Measurements from ENCODE around the gene LILRB5. TPM values are rescaled to one million over a fixed set of nuclear protein-coding genes. Genes with fewer than 3 reads are reported as not detected.
"Not testable (repeated sequence)": the region's sequence is repeated elsewhere in the genome, so short reads cannot be mapped to it uniquely, and the experiment has no call there.

Gene LILRB5
- total RNA-seq, 1 experiment from 2014 or later = 0.07 TPM

DNA sequence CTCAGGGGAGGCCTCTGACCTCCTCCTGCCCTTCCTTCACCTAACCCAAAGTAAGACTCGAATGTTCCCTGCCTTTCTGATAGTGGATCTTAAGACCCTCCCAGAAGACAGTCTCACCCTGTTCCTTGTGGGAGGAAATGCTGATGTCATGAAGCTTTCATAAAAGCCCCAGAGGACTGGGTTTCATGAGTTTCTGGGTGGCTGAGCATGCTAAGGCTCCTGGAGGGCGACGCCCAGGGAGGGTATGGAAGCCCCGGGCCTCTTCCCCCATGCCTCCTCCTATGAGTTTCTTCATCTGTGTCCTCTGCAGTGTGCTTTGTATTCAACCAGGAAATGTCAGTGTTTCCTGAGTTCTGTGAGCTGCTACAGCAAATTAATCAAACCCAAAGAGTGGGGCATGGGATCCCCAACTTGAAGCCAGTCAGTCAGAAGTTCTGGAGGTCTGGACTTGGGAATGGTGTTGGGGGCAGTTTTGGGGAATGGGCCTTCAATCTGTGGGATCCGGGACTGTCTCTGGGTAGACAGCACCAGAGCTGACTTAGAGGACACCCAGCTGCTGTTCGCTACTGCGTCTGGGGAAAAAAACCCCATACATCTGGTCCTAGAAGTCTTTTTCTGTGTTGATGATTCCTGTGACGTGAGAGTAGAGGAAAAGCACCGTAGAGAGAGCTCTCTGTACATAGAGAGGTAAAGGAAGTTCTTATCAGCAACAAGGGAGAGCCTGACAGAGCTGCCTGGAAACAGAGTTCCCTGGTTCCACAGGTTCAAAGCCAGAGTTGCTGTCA lies 25.8 kb upstream of the LILRB5 start:
- TF ChIP-seq ZNF416 (CRISPR knock-in tag; IDR thresholded peaks at IDR 0.05) = no peak
- TF ChIP-seq USF2 (CRISPR knock-in tag; IDR thresholded peaks at IDR 0.05) = no peak
- TF ChIP-seq SP1 (CRISPR knock-in tag; conservative IDR thresholded peaks at IDR 0.05) = no peak
- no peak for TF ChIP-seq NFATC4 (CRISPR knock-in tag; IDR thresholded peaks at IDR 0.05)
- no peak for TF ChIP-seq FOXP1 (CRISPR knock-in tag; IDR thresholded peaks at IDR 0.05; ENCODE audit: borderline replicate concordance)
- TF ChIP-seq AFF4 (CRISPR knock-in tag; IDR thresholded peaks at IDR 0.05; ENCODE audit: borderline replicate concordance) = no peak
- TF ChIP-seq FOXK1 (CRISPR knock-in tag; IDR thresholded peaks at IDR 0.05) = no peak
- TF ChIP-seq NFE2L1 (CRISPR knock-in tag; IDR thresholded peaks at IDR 0.05) = no peak
- no peak for TF ChIP-seq CBFB (CRISPR knock-in tag; IDR thresholded peaks at IDR 0.05; ENCODE audit: low read depth)
- TF ChIP-seq, protein P1, sequence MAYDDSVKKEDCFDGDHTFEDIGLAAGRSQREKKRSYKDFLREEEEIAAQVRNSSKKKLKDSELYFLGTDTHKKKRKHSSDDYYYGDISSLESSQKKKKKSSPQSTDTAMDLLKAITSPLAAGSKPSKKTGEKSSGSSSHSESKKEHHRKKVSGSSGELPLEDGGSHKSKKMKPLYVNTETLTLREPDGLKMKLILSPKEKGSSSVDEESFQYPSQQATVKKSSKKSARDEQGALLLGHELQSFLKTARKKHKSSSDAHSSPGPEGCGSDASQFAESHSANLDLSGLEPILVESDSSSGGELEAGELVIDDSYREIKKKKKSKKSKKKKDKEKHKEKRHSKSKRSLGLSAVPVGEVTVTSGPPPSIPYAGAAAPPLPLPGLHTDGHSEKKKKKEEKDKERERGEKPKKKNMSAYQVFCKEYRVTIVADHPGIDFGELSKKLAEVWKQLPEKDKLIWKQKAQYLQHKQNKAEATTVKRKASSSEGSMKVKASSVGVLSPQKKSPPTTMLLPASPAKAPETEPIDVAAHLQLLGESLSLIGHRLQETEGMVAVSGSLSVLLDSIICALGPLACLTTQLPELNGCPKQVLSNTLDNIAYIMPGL (CRISPR knock-in tag; IDR thresholded peaks at IDR 0.05) = no peak

DNA sequence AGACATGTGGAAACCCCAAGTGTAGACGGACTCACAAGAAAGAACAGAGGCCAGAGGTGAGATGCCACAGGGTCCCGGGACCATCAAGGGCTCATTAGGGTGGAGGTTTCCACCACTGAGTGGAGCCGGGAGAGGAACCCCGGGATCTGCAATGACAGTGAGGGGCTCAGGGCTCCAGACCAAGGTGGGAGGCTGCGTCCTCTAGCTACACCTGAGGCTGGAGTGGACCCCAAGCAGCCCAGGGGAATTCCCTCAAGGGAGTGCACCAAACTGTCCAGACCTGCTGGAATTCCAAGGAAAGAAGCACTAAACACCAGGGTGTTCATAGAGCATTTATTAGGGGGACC lies 24.6 kb upstream of the LILRB5 start:
- H3K36me3 Mint-ChIP-seq; H3K27ac Mint-ChIP-seq; H3K4me1 Mint-ChIP-seq; POLR2A ChIA-PET; ATAC-seq; H3K4me3 Mint-ChIP-seq; DNase-seq (ENCODE audit: low spot score); CTCF ChIA-PET; H3K9me3 Mint-ChIP-seq: not testable (repeated sequence)
- peaks cover 11% of the 10 kb centered on the region for H3K27me3 Mint-ChIP-seq (ENCODE audit: low read depth)

More for the DNA sequence above, 25.8 kb upstream of the LILRB5 start:
- Mint-ChIP-seq H3K36me3 (no peaks in the 10 kb centered on the region), H3K4me3 (no peak overlapping the region), H3K4me1 (no peaks in the 10 kb centered on the region), H3K9me3 (no peaks in the 10 kb centered on the region), H3K27me3 (ENCODE audit: low read depth) (peaks cover 11% of the 10 kb centered on the region), H3K27ac (no peak overlapping the region)
- no peak for ATAC-seq
- ChIA-PET POLR2A (no interaction called here), CTCF (no interaction called here)
- DNase-seq (ENCODE audit: low spot score) = no peak

DNA sequence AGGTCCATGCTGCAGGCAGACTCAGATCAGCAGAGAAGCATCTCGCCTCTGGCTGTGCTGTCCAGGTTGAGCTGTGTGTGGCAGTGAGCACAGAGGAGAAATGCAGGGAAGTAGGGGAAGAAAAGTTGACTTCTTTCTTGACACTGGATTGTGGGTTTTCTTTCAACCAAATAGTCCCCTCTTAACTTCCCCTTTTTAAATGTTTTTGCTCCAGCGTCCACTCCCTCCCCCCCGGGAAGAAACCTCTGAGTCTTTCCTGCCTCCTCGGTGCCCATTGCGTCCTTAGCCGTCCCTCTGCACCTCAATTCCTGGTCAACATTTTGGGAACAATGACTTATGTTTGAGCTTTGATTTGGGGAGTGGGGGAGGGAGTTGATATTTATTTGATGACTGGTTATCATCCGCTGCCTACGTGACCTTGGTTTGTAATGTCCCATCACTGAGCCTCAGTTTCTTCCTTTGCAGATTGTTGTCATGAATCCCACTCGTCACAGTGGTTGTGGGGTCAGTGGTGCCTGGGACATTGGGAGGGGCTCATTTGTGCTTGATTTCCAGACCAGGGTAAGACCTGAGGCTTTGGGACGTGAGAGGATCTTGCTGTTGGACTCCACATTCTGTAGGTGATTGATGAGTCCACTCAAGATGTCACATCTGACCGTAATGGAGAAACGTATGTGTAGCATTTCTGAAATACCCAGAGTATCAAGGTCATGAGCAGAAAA lies 24.1 kb upstream of the LILRB5 start, which contains the start of gene LILRB2:
Gene LILRB2 (minus strand): TSS at position 104 of the 722 bp plus-strand sequence. CDS start 614 bp downstream, outside the sequence.
- peaks cover 11% of the 10 kb centered on the region for H3K27me3 Mint-ChIP-seq (ENCODE audit: low read depth)
- no peaks in the 10 kb centered on the region for H3K36me3 Mint-ChIP-seq
- H3K9me3 Mint-ChIP-seq = no peaks in the 10 kb centered on the region
- ATAC-seq (no peak), DNase-seq (ENCODE audit: low spot score) (no peak)
- no peaks in the 10 kb centered on the region for H3K4me1 Mint-ChIP-seq
- no peak within 1 kb of the TSS for H3K4me3 Mint-ChIP-seq
- POLR2A ChIA-PET = no interaction called here
- CTCF ChIA-PET = interaction anchor here (3.0 kb wide), 1 partner anchor 15 kb away, joined by 17 read pairs; no protein-coding TSS in a partner anchor
- no peak within 1 kb of the TSS for H3K27ac Mint-ChIP-seq
- TF ChIP-seq, protein P2, sequence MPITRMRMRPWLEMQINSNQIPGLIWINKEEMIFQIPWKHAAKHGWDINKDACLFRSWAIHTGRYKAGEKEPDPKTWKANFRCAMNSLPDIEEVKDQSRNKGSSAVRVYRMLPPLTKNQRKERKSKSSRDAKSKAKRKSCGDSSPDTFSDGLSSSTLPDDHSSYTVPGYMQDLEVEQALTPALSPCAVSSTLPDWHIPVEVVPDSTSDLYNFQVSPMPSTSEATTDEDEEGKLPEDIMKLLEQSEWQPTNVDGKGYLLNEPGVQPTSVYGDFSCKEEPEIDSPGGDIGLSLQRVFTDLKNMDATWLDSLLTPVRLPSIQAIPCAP (CRISPR knock-in tag; IDR thresholded peaks at IDR 0.05) = no peak
- no peak for TF ChIP-seq OVOL2 (CRISPR knock-in tag; IDR thresholded peaks at IDR 0.05; ENCODE audit: borderline replicate concordance)
- TF ChIP-seq, protein P3, sequence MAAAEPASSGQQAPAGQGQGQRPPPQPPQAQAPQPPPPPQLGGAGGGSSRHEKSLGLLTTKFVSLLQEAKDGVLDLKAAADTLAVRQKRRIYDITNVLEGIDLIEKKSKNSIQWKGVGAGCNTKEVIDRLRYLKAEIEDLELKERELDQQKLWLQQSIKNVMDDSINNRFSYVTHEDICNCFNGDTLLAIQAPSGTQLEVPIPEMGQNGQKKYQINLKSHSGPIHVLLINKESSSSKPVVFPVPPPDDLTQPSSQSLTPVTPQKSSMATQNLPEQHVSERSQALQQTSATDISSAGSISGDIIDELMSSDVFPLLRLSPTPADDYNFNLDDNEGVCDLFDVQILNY (CRISPR knock-in tag; IDR thresholded peaks at IDR 0.05) = no peak
- no peak for TF ChIP-seq NR2C2 (CRISPR knock-in tag; IDR thresholded peaks at IDR 0.05)
- no peak for TF ChIP-seq ESRRA (CRISPR knock-in tag; IDR thresholded peaks at IDR 0.05; ENCODE audit: borderline replicate concordance)
- TF ChIP-seq FOXK1 (CRISPR knock-in tag; IDR thresholded peaks at IDR 0.05) = no peak
- TF ChIP-seq ZNF396 (CRISPR knock-in tag; IDR thresholded peaks at IDR 0.05; ENCODE audit: borderline replicate concordance) = no peak
- no peak for TF ChIP-seq SOX15 (CRISPR knock-in tag; IDR thresholded peaks at IDR 0.05)
- no peak for TF ChIP-seq SMAD4 (CRISPR knock-in tag; IDR thresholded peaks at IDR 0.05)
- TF ChIP-seq HMGA2 (CRISPR knock-in tag; IDR thresholded peaks at IDR 0.05) = no peak
- TF ChIP-seq PRDM15 (CRISPR knock-in tag; IDR thresholded peaks at IDR 0.05) = no peak
